Activated naive CD8-positive, alpha-beta T cell (primary cell): Measurements from ENCODE around the gene ELF3.
"Not testable (repeated sequence)": the region's sequence is repeated elsewhere in the genome, so short reads cannot be mapped to it uniquely, and the experiment has no call there.

Experiments
- H3K27ac Mint-ChIP-seq: one replicate; pipeline ENCODE4 v1.8.0; 2021; ENCODE audit warnings: mixed read lengths
- H3K27me3 Mint-ChIP-seq: one replicate; pipeline ENCODE4 v1.8.0; 2021; ENCODE audit warnings: mixed read lengths
- H3K36me3 Mint-ChIP-seq: one replicate; pipeline ENCODE4 v1.8.0; 2021; ENCODE audit warnings: mixed read lengths
- H3K4me1 Mint-ChIP-seq: one replicate; pipeline ENCODE4 v1.8.0; 2021; ENCODE audit warnings: low read depth, mixed read lengths
- H3K4me3 Mint-ChIP-seq: one replicate; pipeline ENCODE4 v1.8.0; 2021; ENCODE audit warnings: mild to moderate bottlenecking, mixed read lengths
- H3K9me3 Mint-ChIP-seq: one replicate; pipeline ENCODE4 v1.8.0; 2021; ENCODE audit warnings: low read depth, mixed read lengths

Gene ELF3

GRCh38 chr1:202016022-202016810, 5.8 kb downstream of the ELF3 start:
- Mint-ChIP-seq H3K36me3 (peaks cover 2% of the 10 kb centered on the region), H3K27me3 (peaks cover 5% of the 10 kb centered on the region), H3K4me1 (peaks cover 3% of the 10 kb centered on the region), H3K9me3 (no peaks in the 10 kb centered on the region), H3K27ac (no peak overlapping the region), H3K4me3 (no peak overlapping the region)

- Mint-ChIP-seq H3K27me3 (peaks cover 5% of the 10 kb centered on the region), H3K9me3 (no peaks in the 10 kb centered on the region), H3K27ac (no peak overlapping the region), H3K4me1 (peaks cover 3% of the 10 kb centered on the region), H3K36me3 (peaks cover 2% of the 10 kb centered on the region), H3K4me3 (no peak overlapping the region)
Measured at GRCh38 chr1:202016811-202017748, 6.7 kb downstream of the ELF3 start.

- no peak overlapping the region for H3K4me3 Mint-ChIP-seq
- peaks cover 2% of the 10 kb centered on the region for H3K36me3 Mint-ChIP-seq
- no peak overlapping the region for H3K27ac Mint-ChIP-seq
- H3K4me1 Mint-ChIP-seq: peaks cover 3% of the 10 kb centered on the region
- no peaks in the 10 kb centered on the region for H3K9me3 Mint-ChIP-seq
- H3K27me3 Mint-ChIP-seq: peaks cover 5% of the 10 kb centered on the region
Measured at GRCh38 chr1:202017749-202018467, 7.5 kb downstream of the ELF3 start.

- H3K4me3 Mint-ChIP-seq: no peak overlapping the region
- H3K27ac Mint-ChIP-seq: no peak overlapping the region
- H3K27me3 Mint-ChIP-seq: peaks cover 5% of the 10 kb centered on the region
- no peaks in the 10 kb centered on the region for H3K9me3 Mint-ChIP-seq
- peaks cover 2% of the 10 kb centered on the region for H3K36me3 Mint-ChIP-seq
- peaks cover 3% of the 10 kb centered on the region for H3K4me1 Mint-ChIP-seq
Measured at GRCh38 chr1:202018468-202019234, 8.3 kb downstream of the ELF3 start.

GRCh38 chr1:202019235-202019558, 8.8 kb downstream of the ELF3 start:
- H3K4me3 Mint-ChIP-seq, H3K4me1 Mint-ChIP-seq, H3K36me3 Mint-ChIP-seq, H3K27ac Mint-ChIP-seq, H3K27me3 Mint-ChIP-seq, H3K9me3 Mint-ChIP-seq: not testable (repeated sequence)

GRCh38 chr1:202023001-202023433, 12.6 kb downstream of the ELF3 start:
- Mint-ChIP-seq H3K4me3 (no peak overlapping the region), H3K27ac (no peak overlapping the region), H3K4me1 (peaks cover 3% of the 10 kb centered on the region), H3K36me3 (no peaks in the 10 kb centered on the region), H3K27me3 (peaks cover 5% of the 10 kb centered on the region), H3K9me3 (no peaks in the 10 kb centered on the region)

GRCh38 chr1:202029171-202029665, 18.8 kb downstream of the ELF3 start:
- Mint-ChIP-seq H3K36me3 (no peaks in the 10 kb centered on the region), H3K4me3 (no peak overlapping the region), H3K27ac (no peak overlapping the region), H3K9me3 (no peaks in the 10 kb centered on the region), H3K4me1 (no peaks in the 10 kb centered on the region), H3K27me3 (no peaks in the 10 kb centered on the region)

- no peaks in the 10 kb centered on the region for H3K9me3 Mint-ChIP-seq
- no peaks in the 10 kb centered on the region for H3K27me3 Mint-ChIP-seq
- no peaks in the 10 kb centered on the region for H3K36me3 Mint-ChIP-seq
- H3K4me1 Mint-ChIP-seq: no peaks in the 10 kb centered on the region
- no peak overlapping the region for H3K27ac Mint-ChIP-seq
- H3K4me3 Mint-ChIP-seq: no peak overlapping the region
Measured at GRCh38 chr1:202029727-202030126, 19.3 kb downstream of the ELF3 start.

- Mint-ChIP-seq H3K9me3 (no peaks in the 10 kb centered on the region), H3K4me1 (no peaks in the 10 kb centered on the region), H3K4me3 (no peak overlapping the region), H3K36me3 (no peaks in the 10 kb centered on the region), H3K27ac (no peak overlapping the region), H3K27me3 (no peaks in the 10 kb centered on the region)
Measured at GRCh38 chr1:202031796-202032195, 21.4 kb downstream of the ELF3 start.

GRCh38 chr1:202034149-202034682, 23.8 kb downstream of the ELF3 start:
- no peaks in the 10 kb centered on the region for H3K36me3 Mint-ChIP-seq
- H3K27ac Mint-ChIP-seq: no peak overlapping the region
- H3K27me3 Mint-ChIP-seq: no peaks in the 10 kb centered on the region
- no peaks in the 10 kb centered on the region for H3K4me1 Mint-ChIP-seq
- H3K4me3 Mint-ChIP-seq: no peak overlapping the region
- H3K9me3 Mint-ChIP-seq: no peaks in the 10 kb centered on the region

GRCh38 chr1:202034683-202035462, 24.5 kb downstream of the ELF3 start:
- Mint-ChIP-seq H3K4me3 (no peak overlapping the region), H3K9me3 (no peaks in the 10 kb centered on the region), H3K4me1 (no peaks in the 10 kb centered on the region), H3K36me3 (no peaks in the 10 kb centered on the region), H3K27ac (no peak overlapping the region), H3K27me3 (no peaks in the 10 kb centered on the region)

GRCh38 chr1:202036595-202037387, 26.4 kb downstream of the ELF3 start:
- Mint-ChIP-seq H3K4me1 (no peaks in the 10 kb centered on the region), H3K27me3 (no peaks in the 10 kb centered on the region), H3K9me3 (no peaks in the 10 kb centered on the region), H3K4me3 (no peak overlapping the region), H3K27ac (no peak overlapping the region), H3K36me3 (no peaks in the 10 kb centered on the region)

GRCh38 chr1:202037706-202038296, 27.4 kb downstream of the ELF3 start:
- H3K27me3 Mint-ChIP-seq: no peaks in the 10 kb centered on the region
- no peaks in the 10 kb centered on the region for H3K36me3 Mint-ChIP-seq
- H3K9me3 Mint-ChIP-seq: no peaks in the 10 kb centered on the region
- H3K4me3 Mint-ChIP-seq: no peak overlapping the region
- H3K27ac Mint-ChIP-seq: no peak overlapping the region
- H3K4me1 Mint-ChIP-seq: no peaks in the 10 kb centered on the region
